Measurements from ENCODE around the gene HPDL.

Gene HPDL

DNA sequence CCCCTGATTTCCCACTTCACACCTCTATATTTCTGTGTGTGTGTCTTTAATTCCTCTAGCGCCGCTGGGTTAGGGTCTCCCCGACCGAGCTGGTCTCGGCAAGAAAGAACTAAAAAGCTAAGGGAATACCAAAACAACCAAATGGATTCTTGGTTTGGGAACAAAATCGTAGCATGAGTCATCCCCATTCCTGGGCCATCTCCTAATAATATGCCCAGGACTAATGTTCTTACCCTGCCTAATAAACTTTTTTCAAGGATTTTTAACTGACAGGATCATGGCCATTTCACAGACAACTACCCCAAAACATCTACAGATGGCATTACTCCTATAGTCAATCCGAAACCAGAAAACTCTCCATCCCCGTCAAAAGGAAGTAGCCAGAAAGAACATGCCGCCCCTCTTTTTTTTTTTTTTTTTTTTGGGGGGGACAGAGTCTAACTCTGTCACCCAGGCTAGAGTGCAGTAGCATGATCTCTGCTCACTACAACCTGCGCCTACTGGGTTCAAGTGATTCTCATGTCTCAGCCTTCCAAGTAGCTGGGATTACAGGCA, 4.1 kb upstream of the HPDL start:
- DNase-seq, result no peak
- no peak for ATAC-seq

GRCh38 chr1:45325851-45326506, 716 bp upstream of the HPDL start:
- ATAC-seq (no peak), DNase-seq (no peak)

- peak; percentile 31 for DNase-seq
- no peak for ATAC-seq
Measured at GRCh38 chr1:45327644-45328515, 1.2 kb downstream of the HPDL start.

GRCh38 chr1:45328680-45329079, 2.0 kb downstream of the HPDL start:
- no peak for DNase-seq

DNA sequence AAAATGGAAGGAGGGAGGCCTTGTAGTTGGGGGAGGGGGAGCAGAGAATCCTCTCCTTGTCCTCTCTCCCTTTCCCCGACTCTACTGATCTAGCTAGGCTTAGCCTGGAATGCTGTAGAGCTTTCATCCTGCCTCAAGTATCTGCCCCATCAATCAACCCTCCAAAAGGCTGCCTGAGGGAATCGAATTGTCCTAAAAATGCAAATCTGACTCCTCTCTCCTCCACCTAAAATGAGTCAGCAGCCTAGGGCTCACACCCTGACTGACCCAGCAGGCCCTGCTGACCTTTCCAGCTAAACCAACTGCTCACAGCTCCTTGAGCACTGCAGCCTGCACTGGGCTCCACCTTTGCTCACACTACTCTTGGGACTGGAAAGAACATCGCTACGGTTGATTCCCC, 2.8 kb downstream of the HPDL start:
- no peak for ATAC-seq
- DNase-seq, result no peak

More at GRCh38 chr1:45328680-45329079, 2.0 kb downstream of the HPDL start:
- no peak for ATAC-seq

DNA sequence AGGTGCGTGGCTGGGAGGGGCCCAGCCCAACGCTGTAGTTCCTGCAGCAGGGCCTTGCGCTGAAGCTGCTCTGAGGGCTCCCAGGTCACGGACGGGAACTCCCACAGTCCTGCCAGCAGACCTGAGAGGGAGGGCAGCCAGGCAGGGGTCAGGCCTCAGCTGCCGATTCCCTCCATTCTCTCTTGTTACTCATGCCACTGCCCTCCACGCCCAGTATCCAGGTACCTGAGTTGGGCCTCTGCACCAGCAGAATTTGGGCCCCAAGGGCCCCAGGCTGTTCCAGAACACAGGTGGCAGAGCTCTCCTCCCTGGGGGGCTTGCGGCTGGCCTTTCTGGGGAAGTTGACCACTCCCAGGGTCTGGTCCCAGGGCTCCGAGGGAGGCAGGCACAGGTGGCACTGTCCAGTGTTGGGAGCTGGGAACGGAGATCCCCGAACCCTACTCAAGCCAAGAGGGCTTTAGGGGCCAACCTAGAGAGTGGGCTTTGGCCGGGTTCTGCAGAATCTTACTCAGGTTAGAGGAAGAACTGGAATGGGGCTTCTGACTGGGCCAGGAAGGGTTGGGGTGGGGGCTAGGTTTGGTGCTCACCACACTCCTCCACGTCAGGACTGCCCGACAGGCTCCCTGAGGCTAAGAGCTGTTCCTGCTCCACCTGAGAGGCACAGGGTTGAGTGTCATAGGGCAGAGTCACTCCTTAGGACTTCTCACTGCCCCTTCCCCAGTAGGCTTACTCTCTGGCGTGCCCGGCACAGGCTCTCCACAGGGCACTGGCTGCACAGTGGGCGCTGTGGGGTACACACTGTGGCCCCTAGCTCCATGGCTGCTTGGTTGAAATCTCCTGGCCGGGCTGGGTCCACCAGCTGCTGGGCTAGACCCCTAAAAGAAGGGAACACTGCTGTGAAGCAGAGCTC, 5.0 kb downstream of the HPDL start:
- ATAC-seq, result no peak
- no peak for DNase-seq

- DNase-seq (no peak), ATAC-seq (no peak)
Measured at GRCh38 chr1:45332346-45332720, 5.6 kb downstream of the HPDL start.

- ATAC-seq, result no peak
Measured at GRCh38 chr1:45334308-45335245, 7.9 kb downstream of the HPDL start.

DNA sequence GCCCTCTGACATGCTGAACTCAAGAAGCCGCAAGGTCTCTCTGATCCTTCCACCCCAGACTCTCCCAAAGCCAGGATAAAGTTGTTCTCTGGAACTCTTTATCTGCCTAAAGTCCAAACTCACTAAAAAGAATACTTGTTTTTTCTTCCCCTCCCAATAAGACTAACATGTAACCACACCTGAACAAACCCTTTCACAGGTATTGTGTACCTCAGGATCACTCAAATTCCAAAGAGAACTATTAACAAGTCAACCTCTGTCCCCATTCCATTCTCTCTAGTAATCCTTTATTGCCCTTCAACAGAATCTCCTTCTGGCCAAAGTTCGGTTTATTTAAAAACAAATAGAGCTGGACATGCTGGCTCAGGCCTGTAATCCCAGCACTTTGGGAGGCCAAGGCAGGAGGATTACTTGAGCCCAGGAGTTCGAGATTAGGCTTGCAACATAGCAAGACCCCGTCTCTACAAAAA, 9.2 kb downstream of the HPDL start:
- ATAC-seq (no peak), DNase-seq (no peak)

More at GRCh38 chr1:45334308-45335245, 7.9 kb downstream of the HPDL start:
- DNase-seq, result no peak

GRCh38 chr1:45337630-45338325, 11.1 kb downstream of the HPDL start:
- no peak for ATAC-seq
- DNase-seq, result no peak

DNA sequence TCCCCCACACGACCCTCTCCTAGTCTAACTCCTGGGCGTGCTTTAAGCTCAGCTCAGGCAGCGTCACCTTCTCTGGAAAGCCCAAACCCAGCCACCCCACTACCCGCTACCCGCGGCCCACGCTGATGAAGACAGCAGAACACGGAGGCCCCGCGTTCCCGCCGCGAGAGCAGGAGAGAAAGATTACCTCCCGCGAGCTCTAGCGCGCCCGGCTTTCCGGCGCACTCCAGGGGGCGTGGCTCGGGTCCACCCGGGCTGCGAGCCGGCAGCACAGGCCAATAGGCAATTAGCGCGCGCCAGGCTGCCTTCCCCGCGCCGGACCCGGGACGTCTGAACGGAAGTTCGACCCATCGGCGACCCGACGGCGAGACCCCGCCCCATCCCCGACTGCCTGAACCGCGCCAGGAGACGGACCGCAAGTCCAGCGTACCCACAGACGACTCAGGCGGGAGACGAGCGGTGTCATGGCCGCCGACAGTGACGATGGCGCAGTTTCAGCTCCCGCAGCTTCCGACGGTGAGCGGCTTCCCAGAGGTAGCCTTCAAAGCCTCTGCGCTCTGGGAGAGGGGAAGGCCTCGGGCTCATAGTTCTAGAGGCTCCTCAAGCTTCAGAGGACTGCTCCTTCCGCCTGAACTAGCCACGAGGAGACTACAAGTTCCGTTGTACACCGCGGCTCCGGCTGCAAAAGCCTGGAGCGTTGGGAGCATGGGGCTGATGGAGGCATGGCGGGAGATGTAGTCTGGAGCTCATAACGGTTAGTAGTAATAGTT, 13.3 kb downstream of the HPDL start, which contains the start of the genes MUTYH and TOE1:
TSS of gene MUTYH (minus strand) at position 652 of the 770 bp plus-strand sequence. CDS start 5,935 bp downstream, outside the sequence.
TSS of gene TOE1 (plus strand) at position 382 of the 770 bp plus-strand sequence. CDS start at position 465, 83 bp downstream.
- peak; percentile 98 for DNase-seq

GRCh38 chr1:45340816-45341466, 14.2 kb downstream of the HPDL start:
- DNase-seq, result peak; percentile 31
- no peak for ATAC-seq

More for the DNA sequence above, 13.3 kb downstream of the HPDL start, which contains the start of the genes MUTYH and TOE1:
- ATAC-seq, result peak; percentile 90

GRCh38 chr1:45344499-45344898, 17.8 kb downstream of the HPDL start:
- no peak for ATAC-seq
- DNase-seq, result no peak

DNA sequence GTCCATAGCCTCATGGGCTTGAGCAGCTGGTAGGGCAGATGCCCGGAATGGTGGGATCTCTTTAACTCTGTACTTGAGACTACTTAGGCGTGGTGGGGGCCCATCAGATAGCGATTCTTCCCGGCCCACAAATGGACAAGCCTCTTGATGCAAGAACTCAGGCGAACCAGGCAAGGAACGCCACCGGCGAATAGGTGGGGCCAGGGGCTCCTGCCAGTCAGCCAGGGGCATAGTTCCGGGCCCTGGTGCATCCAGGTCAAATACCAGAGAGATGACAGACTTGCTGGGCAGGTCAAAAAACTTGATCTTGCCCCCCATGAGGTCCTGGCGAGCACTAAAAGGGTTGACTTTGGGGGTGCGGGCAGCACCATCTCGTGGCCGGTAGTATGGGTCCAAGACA, 18.3 kb downstream of the HPDL start:
- ATAC-seq (no peak), DNase-seq (no peak)

DNA sequence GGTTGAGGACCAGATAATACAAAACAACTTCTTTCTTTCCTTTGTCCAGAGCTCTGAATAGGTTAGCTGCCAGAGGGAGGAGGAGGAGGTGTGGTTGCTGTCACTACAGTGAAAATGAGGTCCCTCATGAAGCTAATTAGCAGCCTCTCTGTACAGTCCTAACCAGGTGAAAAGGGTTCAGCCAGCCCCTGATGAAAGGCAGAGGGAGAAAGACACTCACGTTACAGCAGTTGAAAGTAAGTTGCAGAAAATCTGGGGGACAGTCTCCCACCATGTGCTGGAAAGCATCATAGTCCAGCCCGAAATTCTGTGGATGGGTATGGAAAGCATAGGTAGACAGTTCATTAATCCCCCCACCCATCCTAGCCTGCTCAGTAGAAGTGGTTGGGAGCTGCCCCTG, 19.8 kb downstream of the HPDL start:
- DNase-seq, result no peak
- no peak for ATAC-seq

DNA sequence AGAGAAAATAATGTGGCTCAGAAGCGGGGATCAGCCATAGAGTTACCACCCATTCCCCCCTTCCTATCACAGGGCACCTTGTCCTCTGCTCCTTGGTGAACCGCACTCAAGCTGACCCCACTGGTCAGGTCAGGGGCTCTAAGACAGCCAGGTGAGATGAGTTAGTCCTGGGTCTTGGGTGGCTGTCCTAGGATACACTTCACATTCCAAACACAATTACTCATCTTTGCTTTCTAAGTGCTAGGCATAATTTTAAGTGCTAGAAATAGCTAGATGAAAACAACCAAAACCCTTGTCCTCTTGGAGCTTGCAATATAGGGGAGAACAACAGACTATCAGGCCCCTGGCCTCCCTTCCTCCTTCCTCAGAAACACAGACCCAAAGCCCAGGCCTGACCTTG, 21.3 kb downstream of the HPDL start:
- DNase-seq (no peak), ATAC-seq (no peak)

GRCh38 chr1:45348609-45348965, 21.9 kb downstream of the HPDL start:
- no peak for ATAC-seq

GRCh38 chr1:45348966-45349677, 22.4 kb downstream of the HPDL start:
- DNase-seq, result no peak

More at GRCh38 chr1:45348609-45348965, 21.9 kb downstream of the HPDL start:
- no peak for DNase-seq

More at GRCh38 chr1:45348966-45349677, 22.4 kb downstream of the HPDL start:
- peak; percentile 73 for ATAC-seq
